Gastroesophageal sphincter (tissue), 3 donors: ENCODE measurements around the gene ABCA1.

Source experiments
- CTCF ChIP-seq, 4 experiments: fragments of 200-600 bp in 2 of 4; fragments of 450-650 bp in 2 of 4; sonication (generic) in 1 of 4; IDR thresholded peaks; one replicate each; pipeline ENCODE4 v1.5.1; 2017 to 2019; ENCODE audit warnings: antibody characterized with exemption in 4 of 4, mild to moderate bottlenecking in 2 of 4, moderate library complexity in 2 of 4
- EP300 ChIP-seq: sonication (generic); formaldehyde crosslinking; IDR thresholded peaks from one replicate; pipeline ENCODE4 v1.6.1; 2017; ENCODE audit warnings: antibody characterized with exemption, mild to moderate bottlenecking
- POLR2A ChIP-seq, 2 donors: fragments of 450-650 bp; IDR thresholded peaks; one replicate each; pipeline ENCODE4 v1.6.1; 2017; ENCODE audit warnings: antibody characterized with exemption in 2 of 2, mild to moderate bottlenecking in 2 of 2, moderate library complexity in 1 of 2
- POLR2AphosphoS5 ChIP-seq: sonication (generic); formaldehyde crosslinking; IDR thresholded peaks from one replicate; pipeline ENCODE4 v1.6.1; 2017; ENCODE audit warnings: antibody characterized with exemption

DNA sequence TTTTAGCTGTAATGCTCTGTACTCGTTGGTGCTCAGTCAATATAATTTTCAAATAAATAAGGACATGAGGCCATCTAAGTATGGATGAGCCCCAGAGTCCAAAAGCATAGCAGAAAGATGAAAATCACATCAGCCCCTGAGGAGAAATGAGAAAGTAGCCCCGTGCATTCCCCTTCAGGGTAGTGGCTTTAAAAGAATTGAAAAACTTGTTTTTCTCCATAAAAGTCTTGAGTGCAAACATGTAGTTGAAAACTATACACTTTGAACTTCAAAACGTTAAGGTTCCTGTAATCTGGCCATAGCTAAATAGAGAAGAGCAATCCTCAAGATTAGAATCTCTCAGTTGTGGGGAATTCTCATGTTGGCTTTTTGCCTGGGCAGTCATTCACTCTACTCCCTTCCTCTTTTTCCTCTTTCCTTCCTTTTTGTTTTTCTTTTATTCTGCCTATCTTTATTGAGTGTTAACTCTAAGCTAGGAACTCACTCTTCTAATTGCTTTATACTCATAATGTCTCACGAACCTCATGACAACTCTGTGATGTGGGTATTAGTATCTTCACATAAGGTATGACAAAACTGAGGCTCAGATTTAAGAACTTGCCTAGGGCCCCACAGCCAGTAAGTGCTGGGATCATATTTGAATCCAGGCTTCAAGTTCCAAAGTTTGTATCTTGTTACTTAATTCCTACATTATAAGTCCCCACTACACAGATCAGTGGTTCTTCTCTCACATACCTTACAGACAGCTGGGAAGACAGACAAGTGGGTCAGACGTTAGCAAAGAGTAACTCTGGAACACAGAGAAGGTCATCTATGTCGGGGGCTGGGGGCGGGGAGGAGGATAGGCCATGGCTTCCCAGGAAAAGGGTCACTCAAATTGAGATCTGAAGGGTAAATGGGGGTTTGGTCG, 46.4 kb upstream of the ABCA1 start:
- TF ChIP-seq CTCF (IDR thresholded peaks at IDR 0.05) (no peak), POLR2A (IDR thresholded peaks at IDR 0.05) (no peak), POLR2AphosphoS5 (no peak), EP300 (no peak)
